IMR-90 (cell line): ENCODE results near the gene SOX1. TPM values are rescaled to one million over a fixed set of nuclear protein-coding genes. Genes with fewer than 3 reads are reported as not detected.

Experiments
- ATAC-seq: fragments of 200-7000 bp; cut with Tn5 transposase; 2 replicates; pipeline ENCODE4 v1.9.1; 2020; ENCODE audit warnings: low read depth, mild to moderate bottlenecking, moderate library complexity
- BruUV-seq: library from RNA; stranded (reverse); fragments of 400-500 nt; replicated peaks from 2 replicates; lab custom pipeline; 2021; lab: Mats Ljungman, UMichigan
- CTCF ChIA-PET: fragments of 300-600 bp; formaldehyde crosslinking; extraction: SDS; loops from one replicate; lab custom pipeline; 2021; ENCODE audit warnings: antibody characterized with exemption; lab: Yijun Ruan, JAX
- POLR2A ChIA-PET: fragments of 300-600 bp; sonication (Branson Sonifier 250); formaldehyde crosslinking; loops from one replicate; lab custom pipeline; 2022; ENCODE audit warnings: antibody characterized with exemption; ENCODE audit not compliant: unreplicated experiment; lab: Charles Lee
- DNase-seq: peaks from one replicate; pipeline ENCODE4 v3.0.0; 2013
- H2AFZ ChIP-seq: replicated peaks from 2 replicates; pipeline ENCODE3; 2013; ENCODE audit warnings: low read length, mild to moderate bottlenecking; ENCODE audit not compliant: poor library complexity
- H2AK5ac ChIP-seq: 2 replicates; pipeline ENCODE4 v1.6.1; 2013; ENCODE audit warnings: low read depth, low read length, inconsistent platforms
- H2AK9ac ChIP-seq: replicated peaks from 2 replicates; pipeline ENCODE3; 2013; ENCODE audit warnings: mild to moderate bottlenecking, low read depth, low read length, moderate library complexity; ENCODE audit not compliant: poor library complexity
- H2BK120ac ChIP-seq: 2 replicates; pipeline ENCODE4 v1.6.1; 2013; ENCODE audit warnings: low read depth, low read length, inconsistent platforms
- H2BK15ac ChIP-seq: 3 replicates; pipeline ENCODE4 v1.6.1; 2013; ENCODE audit warnings: low read depth, low read length, inconsistent platforms
- H2BK20ac ChIP-seq: 2 replicates; pipeline ENCODE4 v1.6.1; 2013; ENCODE audit warnings: low read depth, mild to moderate bottlenecking, inconsistent platforms, low read length, moderate library complexity
- H2BK5ac ChIP-seq: 2 replicates; pipeline ENCODE4 v1.6.1; 2013; ENCODE audit warnings: mild to moderate bottlenecking, low read depth, low read length, inconsistent platforms; ENCODE audit not compliant: poor library complexity, severe bottlenecking
- H3K14ac ChIP-seq: replicated peaks from 2 replicates; pipeline ENCODE4 v1.6.1; 2013; ENCODE audit warnings: low read depth, low read length, inconsistent platforms
- H3K18ac ChIP-seq: 2 replicates; pipeline ENCODE4 v1.6.1; 2013; ENCODE audit warnings: low read depth, low read length, control low read depth
- H3K23ac ChIP-seq: 2 replicates; pipeline ENCODE4 v1.6.1; 2013; ENCODE audit warnings: low read depth, low read length, inconsistent platforms
- H3K27ac ChIP-seq: 2 replicates; pipeline ENCODE4 v1.5.1; 2013; ENCODE audit warnings: mild to moderate bottlenecking, control low read depth, low read length; ENCODE audit not compliant: insufficient read depth
- H3K27me3 ChIP-seq: 2 replicates; pipeline ENCODE4 v1.6.1; 2013; ENCODE audit warnings: low read length; ENCODE audit not compliant: control insufficient read depth, insufficient read depth
- H3K36me3 ChIP-seq: 2 replicates; pipeline ENCODE4 v1.6.1; 2013; ENCODE audit warnings: low read length, mixed read lengths; ENCODE audit not compliant: control insufficient read depth, insufficient read depth
- H3K4ac ChIP-seq: 2 replicates; pipeline ENCODE4 v1.6.1; 2013; ENCODE audit warnings: low read depth, low read length, inconsistent platforms
- H3K4me1 ChIP-seq: 2 replicates; pipeline ENCODE4 v1.6.1; 2013; ENCODE audit warnings: low read length, mixed read lengths; ENCODE audit not compliant: control insufficient read depth, insufficient read depth
- H3K4me2 ChIP-seq: 2 replicates; pipeline ENCODE4 v1.6.1; 2013; ENCODE audit warnings: low read depth, mild to moderate bottlenecking, control low read depth, low read length, moderate library complexity
- H3K4me3 ChIP-seq: 2 replicates; pipeline ENCODE4 v1.5.1; 2013; ENCODE audit warnings: low read depth, mild to moderate bottlenecking, control low read depth, low read length, moderate library complexity; ENCODE audit not compliant: insufficient read depth
- H3K56ac ChIP-seq: 2 replicates; pipeline ENCODE4 v1.6.1; 2013; ENCODE audit warnings: low read length, inconsistent platforms; ENCODE audit not compliant: insufficient read depth; ENCODE audit errors: extremely low read depth
- H3K79me1 ChIP-seq, 2 experiments: 2 replicates each; pipeline ENCODE4 v1.6.1; 2013; ENCODE audit warnings: low read length in 2 of 2, inconsistent platforms in 1 of 2, low read depth in 1 of 2
- H3K9ac ChIP-seq: 2 replicates; pipeline ENCODE4 v1.6.1; 2013; ENCODE audit warnings: low read depth, low read length, control low read depth
- H3K9me1 ChIP-seq: 2 replicates; pipeline ENCODE4 v1.6.1; 2013; ENCODE audit warnings: low read length, inconsistent platforms; ENCODE audit not compliant: insufficient read depth
- H3K9me3 ChIP-seq: 2 replicates; pipeline ENCODE4 v1.6.1; 2013; ENCODE audit warnings: low read length; ENCODE audit not compliant: control insufficient read depth, insufficient read depth
- H4K20me1 ChIP-seq: 2 replicates; pipeline ENCODE4 v1.6.1; 2013; ENCODE audit warnings: low read length, inconsistent platforms; ENCODE audit not compliant: insufficient read depth
- H4K5ac ChIP-seq: 2 replicates; pipeline ENCODE4 v1.6.1; 2013; ENCODE audit warnings: mild to moderate bottlenecking, low read depth, low read length, control low read depth
- H4K8ac ChIP-seq, 2 experiments: 2 replicates each; pipeline ENCODE4 v1.6.1; 2013; ENCODE audit warnings: low read depth in 2 of 2, low read length in 2 of 2, control low read depth in 1 of 2, inconsistent platforms in 1 of 2
- H4K91ac ChIP-seq: 2 replicates; pipeline ENCODE4 v1.6.1; 2013; ENCODE audit warnings: low read depth, low read length, inconsistent platforms; ENCODE audit not compliant: insufficient read depth
- BHLHE40 ChIP-seq: fragments of 150-350 bp; IDR thresholded peaks from 2 replicates; pipeline ENCODE4 v1.6.1; 2016; ENCODE audit warnings: mild to moderate bottlenecking, low read depth, low read length
- CEBPB ChIP-seq: IDR thresholded peaks from 2 replicates; pipeline ENCODE4 v1.6.1; 2012; ENCODE audit warnings: low read depth, low read length, improper control_type of control experiment
- CHD1 ChIP-seq: IDR thresholded peaks from 2 replicates; pipeline ENCODE4 v1.6.1; 2012; ENCODE audit warnings: low read depth, low read length, improper control_type of control experiment
- CTCF ChIP-seq: conservative IDR thresholded peaks from 2 replicates; pipeline ENCODE4 v1.5.1; 2012; ENCODE audit warnings: mild to moderate bottlenecking, low read depth, low read length, improper control_type of control experiment
- ELK1 ChIP-seq: fragments of 150-350 bp; IDR thresholded peaks from 2 replicates; pipeline ENCODE4 v1.6.1; 2016; ENCODE audit warnings: low read depth, mild to moderate bottlenecking, low read length, moderate library complexity, borderline replicate concordance
- FOS ChIP-seq: fragments of 150-350 bp; IDR thresholded peaks from 2 replicates; pipeline ENCODE4 v1.6.1; 2016; ENCODE audit warnings: low read depth, low read length
- MAFK ChIP-seq: IDR thresholded peaks from 2 replicates; pipeline ENCODE4 v1.6.1; 2012; ENCODE audit warnings: low read depth, low read length, improper control_type of control experiment
- MAZ ChIP-seq: IDR thresholded peaks from 2 replicates; pipeline ENCODE4 v1.6.1; 2012; ENCODE audit warnings: low read depth, mild to moderate bottlenecking, low read length, improper control_type of control experiment, moderate library complexity, borderline replicate concordance
- MXI1 ChIP-seq: IDR thresholded peaks from 2 replicates; pipeline ENCODE4 v1.6.1; 2012; ENCODE audit warnings: low read depth, mild to moderate bottlenecking, low read length, moderate library complexity, borderline replicate concordance
- NFE2L2 ChIP-seq: fragments of 150-350 bp; IDR thresholded peaks from 2 replicates; pipeline ENCODE4 v1.6.1; 2016; ENCODE audit warnings: low read depth, mild to moderate bottlenecking, low read length
- POLR2A ChIP-seq: IDR thresholded peaks from 2 replicates; pipeline ENCODE4 v1.6.1; 2012; ENCODE audit warnings: mild to moderate bottlenecking, low read depth, low read length
- RAD21 ChIP-seq: IDR thresholded peaks from 2 replicates; pipeline ENCODE4 v1.6.1; 2012; ENCODE audit warnings: low read length, improper control_type of control experiment
- RCOR1 ChIP-seq: IDR thresholded peaks from 2 replicates; pipeline ENCODE4 v1.6.1; 2012; ENCODE audit warnings: mild to moderate bottlenecking, low read length, improper control_type of control experiment; ENCODE audit not compliant: insufficient replicate concordance
- RFX5 ChIP-seq: IDR thresholded peaks from 2 replicates; pipeline ENCODE4 v1.8.0; 2012; ENCODE audit warnings: low read depth, mild to moderate bottlenecking, low read length, moderate library complexity
- SMC3 ChIP-seq: fragments of 150-350 bp; IDR thresholded peaks from 2 replicates; pipeline ENCODE4 v1.6.1; 2016; ENCODE audit warnings: low read depth, mild to moderate bottlenecking, antibody characterized with exemption, low read length, moderate library complexity
- USF2 ChIP-seq: fragments of 150-350 bp; IDR thresholded peaks from 2 replicates; pipeline ENCODE4 v1.6.1; 2017; ENCODE audit warnings: mild to moderate bottlenecking, antibody characterized with exemption, low read length, low read depth
- WGBS, 2 experiments: methylation state at CpG; one replicate each; pipeline versions ENCODE4 v1.1.5 to v1.1.7; 2013; ENCODE audit warnings: missing lambda C conversion rate in 2 of 2; ENCODE audit not compliant: insufficient read length in 1 of 2; ENCODE audit errors: extremely low coverage in 2 of 2; 5-methylcytosine and 5-hydroxymethylcytosine counted together
- dilution Hi-C: fragments of 300-500 bp; cut with HindIII; formaldehyde crosslinking; loops from one replicate; pipeline ENCODE4 v1.14.3; 2018; ENCODE audit warnings: low sequenced_read_pairs; ENCODE audit not compliant: unreplicated experiment
- in situ Hi-C: fragments of 300-500 bp; cut with MboI; formaldehyde crosslinking; loops from 3 replicates; pipeline ENCODE4 v1.14.3; 2019; ENCODE audit warnings: low sequenced_read_pairs, inconsistent platforms, mixed read lengths
- intact Hi-C: fragments of 100-400 bp; cut with micrococcal nuclease; formaldehyde crosslinking; loops from 2 replicates; pipeline ENCODE4 v1.10.0; 2022
- polyA plus RNA-seq, 3 experiments: library from polyadenylated mRNA; depleted of rRNA; stranded (reverse); fragments of >200 nt; gene quantifications; 2 replicates each; pipeline ENCODE4 v1.2.3, GENCODE V29; 2012; ENCODE audit warnings: low replicate concordance in 1 of 3
- total RNA-seq: library from RNA; depleted of rRNA; stranded (reverse); fragments of >200 nt; gene quantifications from 2 replicates; pipeline ENCODE4 v1.2.3, GENCODE V29; 2012

Gene SOX1
- total and polyA plus RNA-seq, 2 of the 4 experiments (the other 2 are of a cell fraction): not detected

- ATAC-seq (no peak), DNase-seq (no peak)
- Histone ChIP-seq H2BK20ac (no peak overlapping the region), H3K79me1 (no peaks in the 10 kb centered on the region), H3K4ac (no peak overlapping the region), H3K36me3 (no peaks in the 10 kb centered on the region), H4K20me1 (no peaks in the 10 kb centered on the region), H3K4me1 (no peaks in the 10 kb centered on the region), H4K8ac (no peak overlapping the region), H2AFZ (no peak overlapping the region), H2BK5ac (no peak overlapping the region), H3K56ac (no peak overlapping the region), H2BK15ac (no peak overlapping the region), H4K91ac (no peak overlapping the region), H2AK9ac (no peak overlapping the region), H3K14ac (no peak overlapping the region), H2AK5ac (no peak overlapping the region), H3K4me2 (no peak overlapping the region), H3K18ac (no peak overlapping the region), H4K5ac (no peak overlapping the region), H3K23ac (no peak overlapping the region), H3K27ac (no peak overlapping the region), H3K27me3 (peaks cover 79% of the 10 kb centered on the region), H3K9ac (no peak overlapping the region), H2BK120ac (no peak overlapping the region), H3K9me1 (no peaks in the 10 kb centered on the region), H3K4me3 (no peak overlapping the region), H3K9me3 (0 out of 2 replicates have a peak, but pooled peaks cover 2% of the 10 kb centered on the region)
- in situ Hi-C loops (no loop called here), dilution Hi-C loops (no loop called here), intact Hi-C loops (no loop called here)
- ChIA-PET POLR2A (no interaction called here), CTCF (no interaction called here)
- 1% methylated on average over 13 of the region's 32 CpGs; no CpG with 5 or more reads in 1 of the 2 experiments for WGBS, 2 experiments
- BruUV-seq: no TSS peak
- no peak for TF ChIP-seq RCOR1
- no peak for TF ChIP-seq BHLHE40
- TF ChIP-seq USF2: no peak
- no peak for TF ChIP-seq SMC3
- TF ChIP-seq CTCF: no peak
- TF ChIP-seq RAD21: no peak
- no peak for TF ChIP-seq FOS
- TF ChIP-seq ELK1: no peak
- TF ChIP-seq POLR2A: no peak
- no peak for TF ChIP-seq CEBPB
- no peak for TF ChIP-seq MAZ
- no peak for TF ChIP-seq MXI1
- no peak for TF ChIP-seq RFX5
- TF ChIP-seq NFE2L2: no peak
- TF ChIP-seq CHD1: no peak
- TF ChIP-seq MAFK: no peak
These were observed 10.6 kb upstream of the SOX1 start for GRCh38 chr13:112056284-112056727.
